Measurements from ENCODE around the gene EEF1E1. TPM values are rescaled to one million over a fixed set of nuclear protein-coding genes. Genes with fewer than 3 reads are reported as not detected.
A peak's percentile ranks its signal among the peaks of the same experiment; 100 is the strongest.

EEF1E1 gene
- total RNA-seq, 1 experiment from 2014 or later: 38.8 TPM

- no peaks in the 10 kb centered on the region for H3K9me3 Mint-ChIP-seq (ENCODE audit: low read depth, unreplicated experiment)
- CTCF ChIA-PET: no interaction called here
- H3K36me3 Mint-ChIP-seq (ENCODE audit: insufficient read depth, unreplicated experiment): peaks cover 10% of the 10 kb centered on the region
- no peak for DNase-seq
- intact Hi-C loops (cut with micrococcal nuclease; ENCODE audit: unreplicated experiment): no loop called here
- peaks cover 37% of the 10 kb centered on the region for H3K4me1 Mint-ChIP-seq (ENCODE audit: low read depth, unreplicated experiment)
- no peak overlapping the region for H3K27ac Mint-ChIP-seq (ENCODE audit: unreplicated experiment)
- BruUV-seq (replicated peaks): no TSS peak
- H3K27me3 Mint-ChIP-seq (ENCODE audit: unreplicated experiment): no peaks in the 10 kb centered on the region
- TF ChIP-seq CTCF (IDR thresholded peaks at IDR 0.05; ENCODE audit: unreplicated experiment): no peak
- peak overlapping the region; percentile 32 for H3K4me3 Mint-ChIP-seq (ENCODE audit: low read depth, unreplicated experiment)
These were observed 23.2 kb downstream of the EEF1E1 start for GRCh38 chr6:8079126-8079525.

GRCh38 chr6:8077991-8078390, 24.4 kb downstream of the EEF1E1 start:
- no TSS peak for BruUV-seq (replicated peaks)
- Mint-ChIP-seq H3K27me3 (ENCODE audit: unreplicated experiment) (no peaks in the 10 kb centered on the region), H3K36me3 (ENCODE audit: insufficient read depth, unreplicated experiment) (peaks cover 9% of the 10 kb centered on the region), H3K4me3 (ENCODE audit: low read depth, unreplicated experiment) (no peak overlapping the region), H3K9me3 (ENCODE audit: low read depth, unreplicated experiment) (no peaks in the 10 kb centered on the region), H3K4me1 (ENCODE audit: low read depth, unreplicated experiment) (peaks cover 25% of the 10 kb centered on the region), H3K27ac (ENCODE audit: unreplicated experiment) (no peak overlapping the region)
- DNase-seq: no peak
- intact Hi-C loops (cut with micrococcal nuclease; ENCODE audit: unreplicated experiment): no loop called here
- TF ChIP-seq CTCF (IDR thresholded peaks at IDR 0.05; ENCODE audit: unreplicated experiment): no peak
- CTCF ChIA-PET: no interaction called here

GRCh38 chr6:8075704-8076103, 26.6 kb downstream of the EEF1E1 start:
- Mint-ChIP-seq H3K27me3 (ENCODE audit: unreplicated experiment) (no peaks in the 10 kb centered on the region), H3K36me3 (ENCODE audit: insufficient read depth, unreplicated experiment) (peaks cover 4% of the 10 kb centered on the region), H3K27ac (ENCODE audit: unreplicated experiment) (no peak overlapping the region), H3K9me3 (ENCODE audit: low read depth, unreplicated experiment) (no peaks in the 10 kb centered on the region), H3K4me1 (ENCODE audit: low read depth, unreplicated experiment) (peaks cover 16% of the 10 kb centered on the region), H3K4me3 (ENCODE audit: low read depth, unreplicated experiment) (no peak overlapping the region)
- BruUV-seq (replicated peaks): no TSS peak
- CTCF ChIA-PET: no interaction called here
- intact Hi-C loops (cut with micrococcal nuclease; ENCODE audit: unreplicated experiment): no loop called here
- DNase-seq: no peak
- no peak for TF ChIP-seq CTCF (IDR thresholded peaks at IDR 0.05; ENCODE audit: unreplicated experiment)

GRCh38 chr6:8075185-8075584, 27.2 kb downstream of the EEF1E1 start:
- intact Hi-C loops (cut with micrococcal nuclease; ENCODE audit: unreplicated experiment): no loop called here
- CTCF ChIA-PET: no interaction called here

More at GRCh38 chr6:8075185-8075584, 27.2 kb downstream of the EEF1E1 start:
- no peak for TF ChIP-seq CTCF (IDR thresholded peaks at IDR 0.05; ENCODE audit: unreplicated experiment)
- Mint-ChIP-seq H3K4me1 (ENCODE audit: low read depth, unreplicated experiment) (peaks cover 11% of the 10 kb centered on the region), H3K4me3 (ENCODE audit: low read depth, unreplicated experiment) (no peak overlapping the region), H3K27ac (ENCODE audit: unreplicated experiment) (no peak overlapping the region), H3K36me3 (ENCODE audit: insufficient read depth, unreplicated experiment) (peaks cover 4% of the 10 kb centered on the region), H3K9me3 (ENCODE audit: low read depth, unreplicated experiment) (no peaks in the 10 kb centered on the region), H3K27me3 (ENCODE audit: unreplicated experiment) (no peaks in the 10 kb centered on the region)
- BruUV-seq (replicated peaks): no TSS peak
- no peak for DNase-seq

Data from Calu3 (cell line).